Stimulated activated naive CD8-positive, alpha-beta T cell treated with anti-CD3 and anti-CD28 coated beads, Interleukin-15, Interleukin-2, amounts not matched to agents 100 ng/mL and 50 ng/mL, for 24 hours (primary cell): ENCODE measurements around the gene MRPL57.
A peak's percentile ranks its signal among the peaks of the same experiment; 100 is the strongest.
"Not testable (repeated sequence)": the region's sequence is repeated elsewhere in the genome, so short reads cannot be mapped to it uniquely, and the experiment has no call there.

Experiments
- H3K27ac Mint-ChIP-seq: one replicate; pipeline ENCODE4 v1.8.0; 2021; ENCODE audit warnings: mild to moderate bottlenecking, mixed read lengths
- H3K27me3 Mint-ChIP-seq: one replicate; pipeline ENCODE4 v1.8.0; 2021; ENCODE audit warnings: mixed read lengths
- H3K36me3 Mint-ChIP-seq: one replicate; pipeline ENCODE4 v1.8.0; 2021; ENCODE audit warnings: low read depth, mixed read lengths
- H3K4me1 Mint-ChIP-seq: one replicate; pipeline ENCODE4 v1.8.0; 2021; ENCODE audit warnings: low read depth, mixed read lengths
- H3K4me3 Mint-ChIP-seq: one replicate; pipeline ENCODE4 v1.8.0; 2021; ENCODE audit warnings: mild to moderate bottlenecking, mixed read lengths
- H3K9me3 Mint-ChIP-seq: one replicate; pipeline ENCODE4 v1.8.0; 2021; ENCODE audit warnings: mixed read lengths

Gene MRPL57

DNA sequence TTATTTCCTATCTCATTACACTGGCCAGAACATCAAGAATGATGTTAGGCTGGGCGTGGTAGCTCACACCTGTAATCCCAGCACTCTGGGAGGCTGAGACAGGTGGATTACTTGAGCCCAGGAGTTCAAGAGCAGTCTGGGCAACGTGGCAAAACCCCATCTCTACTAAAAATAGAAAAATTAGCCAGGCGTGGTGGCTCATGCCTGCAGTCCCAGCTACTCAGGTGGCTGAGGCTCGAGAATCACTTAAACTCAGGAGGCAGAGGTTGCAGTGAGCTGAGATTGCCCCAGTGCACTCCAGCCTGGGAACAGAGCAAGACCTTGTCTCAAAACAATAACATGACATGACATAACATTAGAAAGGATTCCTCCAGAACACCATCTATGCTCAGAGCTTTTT, 10.9 kb upstream of the MRPL57 start:
- H3K27ac Mint-ChIP-seq, H3K27me3 Mint-ChIP-seq, H3K4me3 Mint-ChIP-seq, H3K9me3 Mint-ChIP-seq, H3K4me1 Mint-ChIP-seq: not testable (repeated sequence)
- H3K36me3 Mint-ChIP-seq = peaks cover 40% of the 10 kb centered on the region

DNA sequence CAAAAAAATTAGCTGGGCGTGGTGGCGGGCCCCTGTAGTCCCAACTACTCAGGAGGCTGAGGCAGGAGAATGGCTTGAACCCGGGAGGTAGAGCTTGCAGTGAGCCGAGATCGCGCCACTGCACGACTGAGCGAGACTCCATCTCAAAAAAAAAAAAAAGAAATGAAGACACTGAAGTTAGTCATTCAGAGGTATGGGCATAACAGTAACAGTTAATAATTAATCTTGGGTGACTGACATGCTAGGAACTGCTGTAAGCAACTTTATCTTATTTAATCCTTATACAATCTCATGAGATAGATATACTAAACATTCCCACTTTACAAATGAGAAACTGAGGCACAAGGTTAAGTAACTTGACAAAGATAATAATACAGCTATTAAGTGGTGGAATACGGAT, 5.0 kb upstream of the MRPL57 start:
- Mint-ChIP-seq H3K27me3 (no peaks in the 10 kb centered on the region), H3K4me1 (peaks cover 6% of the 10 kb centered on the region), H3K36me3 (peaks cover 37% of the 10 kb centered on the region), H3K27ac (no peak overlapping the region), H3K4me3 (no peak overlapping the region), H3K9me3 (no peaks in the 10 kb centered on the region)

DNA sequence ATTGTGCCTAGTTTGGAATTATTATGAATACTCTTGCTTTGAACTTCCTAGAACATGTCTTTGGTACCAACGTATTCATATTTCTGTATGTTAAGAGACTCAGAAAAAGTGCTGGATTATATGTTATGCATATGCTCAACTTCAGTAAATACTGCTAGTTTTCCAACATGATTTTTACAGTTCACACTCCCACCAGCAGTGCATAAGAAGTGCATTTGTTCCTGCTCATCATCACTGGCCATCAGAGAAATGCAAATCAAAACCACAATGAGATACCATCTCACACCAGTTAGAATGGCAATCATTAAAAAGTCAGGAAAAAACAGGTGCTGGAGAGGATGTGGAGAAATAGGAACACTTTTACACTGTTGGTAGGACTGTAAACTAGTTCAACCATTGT, 2.7 kb upstream of the MRPL57 start:
- not testable (repeated sequence) for H3K4me3 Mint-ChIP-seq, H3K27me3 Mint-ChIP-seq, H3K27ac Mint-ChIP-seq, H3K9me3 Mint-ChIP-seq
- Mint-ChIP-seq H3K4me1 (peaks cover 22% of the 10 kb centered on the region), H3K36me3 (peaks cover 42% of the 10 kb centered on the region)

DNA sequence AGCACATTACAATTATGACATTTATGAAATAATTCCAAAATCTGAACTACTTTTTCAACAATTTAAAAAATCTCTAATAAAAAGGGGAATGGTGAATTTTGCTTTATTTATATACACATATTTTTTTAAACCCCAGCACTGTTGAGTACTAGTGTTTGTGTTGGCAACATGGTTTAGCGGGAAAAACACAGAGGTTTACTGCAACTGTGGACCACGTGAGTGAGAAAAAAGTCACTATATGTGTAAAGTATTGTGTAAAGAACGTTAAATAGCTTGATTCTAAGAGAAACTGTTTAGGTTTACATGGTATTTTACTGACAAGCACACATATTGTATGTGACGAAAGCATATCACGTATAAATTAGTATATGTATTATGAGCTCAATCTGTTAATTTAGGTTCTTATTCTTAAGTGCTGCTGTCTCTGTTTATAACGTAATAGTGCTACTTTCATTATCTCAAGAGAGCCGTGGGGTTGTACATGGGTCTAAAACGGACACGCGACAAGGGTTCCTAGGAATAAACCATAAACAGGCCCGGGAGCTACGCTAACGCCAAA, 723 bp upstream of the MRPL57 start:
- H3K27ac Mint-ChIP-seq = peak overlapping the region; percentile 98

DNA sequence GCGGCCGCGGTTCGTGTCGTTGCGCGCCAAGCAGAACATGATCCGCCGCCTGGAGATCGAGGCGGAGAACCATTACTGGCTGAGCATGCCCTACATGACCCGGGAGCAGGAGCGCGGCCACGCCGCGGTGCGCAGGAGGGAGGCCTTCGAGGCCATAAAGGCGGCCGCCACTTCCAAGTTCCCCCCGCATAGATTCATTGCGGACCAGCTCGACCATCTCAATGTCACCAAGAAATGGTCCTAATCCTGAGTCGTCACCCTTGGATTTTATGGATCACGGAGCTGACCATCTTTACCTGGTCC, 475 bp downstream of the MRPL57 start:
- Mint-ChIP-seq H3K27ac (peak overlapping the region; percentile 98), H3K9me3 (no peaks in the 10 kb centered on the region), H3K27me3 (no peaks in the 10 kb centered on the region), H3K36me3 (peaks cover 28% of the 10 kb centered on the region), H3K4me1 (peaks cover 25% of the 10 kb centered on the region), H3K4me3 (peak overlapping the region; percentile 98)

More for the DNA sequence above, 723 bp upstream of the MRPL57 start:
- Mint-ChIP-seq H3K9me3 (no peaks in the 10 kb centered on the region), H3K27me3 (no peaks in the 10 kb centered on the region), H3K36me3 (peaks cover 32% of the 10 kb centered on the region), H3K4me3 (peak overlapping the region; percentile 98), H3K4me1 (peaks cover 25% of the 10 kb centered on the region)

DNA sequence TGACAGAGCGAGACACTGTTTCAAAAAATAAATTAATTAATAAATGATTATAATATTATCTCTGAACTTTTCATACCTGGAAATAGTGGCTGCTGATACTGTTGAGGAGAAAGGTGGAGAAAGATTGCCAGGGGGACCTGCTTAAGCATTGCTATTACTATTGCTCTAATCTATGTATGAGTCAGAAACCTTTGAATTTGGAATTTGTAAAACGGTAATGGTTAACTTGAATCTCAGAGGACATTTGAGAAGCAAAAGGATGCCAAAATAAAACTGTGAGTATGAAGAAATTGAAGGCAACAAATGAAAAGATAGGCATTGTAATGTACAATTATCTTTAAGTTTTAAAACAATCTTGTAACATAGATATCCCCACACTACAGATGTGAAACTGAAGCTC, 5.2 kb downstream of the MRPL57 start:
- no peaks in the 10 kb centered on the region for H3K27me3 Mint-ChIP-seq
- H3K4me1 Mint-ChIP-seq = peaks cover 19% of the 10 kb centered on the region

DNA sequence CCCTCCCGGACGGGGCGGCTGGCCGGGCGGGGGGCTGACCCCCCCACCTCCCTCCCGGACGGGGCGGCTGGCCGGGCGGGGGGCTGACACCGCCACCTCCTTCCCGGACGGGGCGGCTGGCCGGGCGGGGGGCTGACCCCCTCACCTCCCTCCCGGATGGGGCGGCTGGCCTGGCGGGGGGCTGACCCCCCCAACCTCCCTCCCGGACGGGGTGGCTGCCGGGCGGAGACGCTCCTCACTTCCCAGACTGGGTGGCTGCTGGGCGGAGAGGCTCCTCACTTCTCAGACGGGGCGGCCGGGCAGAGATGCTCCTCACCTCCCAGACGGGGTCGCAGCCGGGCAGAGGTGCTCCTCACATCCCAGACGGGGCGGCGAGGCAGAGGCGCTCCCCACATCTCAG, 10.0 kb downstream of the MRPL57 start:
- not testable (repeated sequence) for H3K36me3 Mint-ChIP-seq, H3K4me3 Mint-ChIP-seq, H3K27ac Mint-ChIP-seq, H3K4me1 Mint-ChIP-seq, H3K27me3 Mint-ChIP-seq, H3K9me3 Mint-ChIP-seq

More for the DNA sequence above, 5.2 kb downstream of the MRPL57 start:
- H3K9me3 Mint-ChIP-seq = no peaks in the 10 kb centered on the region
- H3K36me3 Mint-ChIP-seq = peaks cover 15% of the 10 kb centered on the region
- H3K4me3 Mint-ChIP-seq = no peak overlapping the region
- H3K27ac Mint-ChIP-seq = no peak overlapping the region

DNA sequence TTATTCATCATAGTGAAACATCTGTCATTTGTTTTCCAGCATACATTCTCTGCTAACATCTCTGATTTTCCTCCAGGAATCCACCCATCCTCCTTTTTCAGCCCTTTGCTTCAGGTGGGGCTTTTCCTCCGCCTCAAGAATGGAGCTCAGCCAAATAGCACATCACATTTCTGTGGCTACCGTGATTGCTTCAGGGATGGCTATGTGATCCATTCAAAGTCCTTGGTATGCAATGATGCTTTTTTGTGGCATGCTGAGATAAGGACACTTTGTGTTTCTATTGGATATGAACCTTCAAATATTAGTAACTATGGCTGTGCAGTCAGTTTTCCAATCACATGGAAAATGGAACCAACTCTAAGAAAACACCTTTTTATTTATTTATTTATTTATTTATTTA, 18.3 kb downstream of the MRPL57 start:
- H3K27ac Mint-ChIP-seq, H3K9me3 Mint-ChIP-seq: not testable (repeated sequence)

DNA sequence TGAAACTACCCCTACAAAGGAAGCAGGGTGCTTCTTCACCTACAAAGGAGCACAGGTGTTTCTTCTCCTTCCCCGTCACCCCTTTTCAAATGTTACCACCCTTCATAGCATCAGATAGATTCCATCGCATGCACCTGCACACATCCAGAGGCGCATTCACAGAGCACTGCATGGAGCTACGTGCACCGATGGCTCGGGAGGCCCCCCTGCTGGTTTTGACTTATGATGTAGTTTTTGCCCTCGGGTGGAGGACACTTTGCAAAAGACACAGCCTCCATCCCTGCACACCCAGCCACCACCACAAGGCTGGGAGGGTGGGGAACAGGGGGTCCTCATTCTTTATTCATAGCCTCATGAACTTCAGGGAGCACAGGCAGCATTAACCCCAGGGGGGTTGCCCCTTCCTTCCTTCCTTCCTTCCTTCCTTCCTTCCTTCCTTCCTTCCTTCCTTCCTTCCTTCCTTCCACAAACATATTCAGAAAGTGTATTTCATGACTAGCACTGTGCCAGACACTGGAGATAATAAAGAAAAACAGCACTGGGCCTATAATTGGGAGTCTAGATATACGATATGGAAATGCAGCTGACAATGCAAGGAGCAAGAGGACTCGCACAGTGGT, 21.3 kb downstream of the MRPL57 start:
- H3K9me3 Mint-ChIP-seq = peaks cover 11% of the 10 kb centered on the region
- not testable (repeated sequence) for H3K4me1 Mint-ChIP-seq, H3K4me3 Mint-ChIP-seq, H3K27me3 Mint-ChIP-seq, H3K27ac Mint-ChIP-seq, H3K36me3 Mint-ChIP-seq

More for the DNA sequence above, 18.3 kb downstream of the MRPL57 start:
- H3K27me3 Mint-ChIP-seq, H3K4me1 Mint-ChIP-seq, H3K4me3 Mint-ChIP-seq, H3K36me3 Mint-ChIP-seq: not testable (repeated sequence)

DNA sequence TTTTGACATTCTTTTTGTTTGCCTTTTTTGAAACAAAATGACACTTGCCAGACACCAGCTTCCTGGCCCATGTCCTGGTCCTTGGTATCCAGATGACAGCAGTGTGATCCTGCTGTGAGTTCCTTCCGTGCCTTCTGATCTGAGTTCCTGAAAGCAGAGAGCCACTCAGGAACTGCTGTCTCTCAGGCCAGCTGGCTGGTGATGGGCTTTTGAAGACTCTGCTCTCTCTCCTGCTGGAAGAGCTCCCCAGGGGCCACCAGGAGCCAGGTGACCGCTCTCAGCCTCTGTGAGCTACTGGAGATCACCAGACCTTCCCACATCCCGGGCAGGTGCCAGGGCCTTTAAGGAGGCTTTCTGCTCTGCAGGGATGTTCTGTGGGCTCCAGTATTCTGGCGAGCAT, 21.9 kb downstream of the MRPL57 start:
- H3K4me1 Mint-ChIP-seq, H3K4me3 Mint-ChIP-seq, H3K36me3 Mint-ChIP-seq, H3K27me3 Mint-ChIP-seq, H3K27ac Mint-ChIP-seq: not testable (repeated sequence)
- H3K9me3 Mint-ChIP-seq = peaks cover 11% of the 10 kb centered on the region

DNA sequence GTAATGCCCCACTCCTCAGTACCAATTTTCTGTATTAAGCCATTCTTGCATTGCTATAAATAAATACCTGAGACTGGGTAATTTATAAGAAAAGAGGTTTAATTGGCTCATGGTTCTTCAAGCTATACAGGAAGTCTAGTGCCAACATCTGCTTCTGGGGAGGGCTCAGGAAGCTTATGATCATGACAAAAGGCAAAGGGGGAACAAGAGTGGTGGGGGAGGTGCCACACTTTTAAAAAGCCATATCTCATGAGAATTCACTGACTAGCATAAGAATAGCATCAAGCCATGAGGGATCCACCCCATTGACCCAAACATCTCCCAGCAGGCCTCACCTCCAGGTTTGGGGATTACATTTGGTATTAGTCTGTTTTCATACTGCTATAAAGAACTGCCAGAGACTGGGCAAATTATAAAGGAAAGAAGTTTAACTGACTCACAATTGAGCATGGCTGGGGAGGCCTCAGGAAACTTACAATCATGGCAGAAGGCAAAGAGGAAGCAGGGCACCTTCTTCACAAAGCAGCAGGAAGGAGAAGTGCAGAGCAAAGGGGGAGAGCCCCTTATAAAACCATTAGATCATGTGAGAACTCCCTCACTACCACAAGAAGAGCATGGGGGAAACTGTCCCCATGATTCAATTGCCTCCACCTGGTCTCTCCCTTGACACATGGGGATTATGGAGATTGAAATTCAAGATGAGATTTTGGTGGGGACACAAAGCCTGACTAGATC, 25.2 kb downstream of the MRPL57 start:
- H3K9me3 Mint-ChIP-seq = peaks cover 11% of the 10 kb centered on the region
- not testable (repeated sequence) for H3K27ac Mint-ChIP-seq, H3K4me1 Mint-ChIP-seq, H3K27me3 Mint-ChIP-seq, H3K4me3 Mint-ChIP-seq, H3K36me3 Mint-ChIP-seq

DNA sequence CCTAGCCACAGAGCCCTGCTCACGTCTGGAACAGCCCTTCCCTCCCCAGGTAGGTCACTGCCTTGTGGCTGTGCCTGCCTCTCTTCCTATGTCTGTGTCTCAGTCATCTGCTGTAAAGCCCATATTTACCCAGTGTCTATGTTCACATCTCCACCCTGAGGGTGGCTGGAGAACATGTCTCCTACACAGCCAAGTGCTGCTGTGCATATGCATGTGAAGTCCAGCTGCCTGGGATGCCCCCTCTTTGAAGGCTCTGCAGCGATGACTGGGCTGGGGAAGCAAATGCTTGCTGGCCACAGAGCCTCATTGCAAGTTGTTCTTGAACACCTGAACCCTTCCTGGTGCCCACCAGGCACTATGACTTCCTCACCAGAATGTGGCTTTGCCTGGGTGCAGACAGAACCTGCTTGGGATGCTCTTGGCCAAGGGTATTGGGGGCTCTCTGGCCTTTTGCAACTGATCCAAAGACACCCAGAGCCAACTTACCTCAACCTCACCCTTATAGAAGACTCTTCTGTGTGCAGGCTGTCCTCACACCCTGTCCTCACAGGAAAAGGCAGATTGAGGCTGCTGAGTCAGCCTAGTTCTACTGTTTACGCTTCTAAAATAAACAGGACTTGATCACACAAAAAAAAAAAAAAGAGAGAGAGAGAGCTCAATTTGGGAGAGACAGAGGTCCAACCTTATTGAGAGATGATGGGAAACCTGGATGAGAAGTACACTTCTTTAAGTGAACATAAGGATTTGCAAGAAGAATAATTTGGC, 26.5 kb downstream of the MRPL57 start:
- Mint-ChIP-seq H3K9me3 (peaks cover 11% of the 10 kb centered on the region), H3K4me3 (no peak overlapping the region), H3K27ac (no peak overlapping the region)

DNA sequence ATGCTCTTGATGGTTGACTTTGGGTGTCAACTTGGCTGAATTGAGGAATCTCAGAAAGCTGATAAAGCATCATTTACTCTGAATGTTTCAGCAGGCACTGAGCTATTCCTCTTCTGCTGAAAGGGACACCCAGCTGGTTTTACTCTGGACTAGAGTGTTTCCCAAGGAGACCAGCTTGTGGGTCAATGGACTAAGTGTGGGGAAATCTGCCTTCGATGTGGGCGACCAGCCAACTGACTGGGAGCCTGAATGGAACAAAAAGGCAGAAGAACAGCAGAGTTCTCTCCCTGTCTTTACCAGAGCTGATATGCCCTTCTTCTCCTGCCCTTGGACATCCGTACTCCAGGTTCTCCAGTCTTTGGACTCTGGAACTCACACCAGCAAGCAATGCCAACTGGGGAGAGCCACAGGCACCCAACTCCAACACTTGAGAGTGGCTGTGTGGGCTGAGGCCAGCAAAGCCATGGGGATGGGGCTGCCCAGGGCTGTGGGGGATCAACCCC, 32.2 kb downstream of the MRPL57 start:
- peaks cover 5% of the 10 kb centered on the region for H3K36me3 Mint-ChIP-seq
- H3K27ac Mint-ChIP-seq = no peak overlapping the region
- peaks cover 14% of the 10 kb centered on the region for H3K9me3 Mint-ChIP-seq
- no peaks in the 10 kb centered on the region for H3K4me1 Mint-ChIP-seq
- peaks cover 19% of the 10 kb centered on the region for H3K27me3 Mint-ChIP-seq
- no peak overlapping the region for H3K4me3 Mint-ChIP-seq

More for the DNA sequence above, 26.5 kb downstream of the MRPL57 start:
- Mint-ChIP-seq H3K27me3 (peaks cover 3% of the 10 kb centered on the region), H3K4me1 (no peaks in the 10 kb centered on the region), H3K36me3 (no peaks in the 10 kb centered on the region)

DNA sequence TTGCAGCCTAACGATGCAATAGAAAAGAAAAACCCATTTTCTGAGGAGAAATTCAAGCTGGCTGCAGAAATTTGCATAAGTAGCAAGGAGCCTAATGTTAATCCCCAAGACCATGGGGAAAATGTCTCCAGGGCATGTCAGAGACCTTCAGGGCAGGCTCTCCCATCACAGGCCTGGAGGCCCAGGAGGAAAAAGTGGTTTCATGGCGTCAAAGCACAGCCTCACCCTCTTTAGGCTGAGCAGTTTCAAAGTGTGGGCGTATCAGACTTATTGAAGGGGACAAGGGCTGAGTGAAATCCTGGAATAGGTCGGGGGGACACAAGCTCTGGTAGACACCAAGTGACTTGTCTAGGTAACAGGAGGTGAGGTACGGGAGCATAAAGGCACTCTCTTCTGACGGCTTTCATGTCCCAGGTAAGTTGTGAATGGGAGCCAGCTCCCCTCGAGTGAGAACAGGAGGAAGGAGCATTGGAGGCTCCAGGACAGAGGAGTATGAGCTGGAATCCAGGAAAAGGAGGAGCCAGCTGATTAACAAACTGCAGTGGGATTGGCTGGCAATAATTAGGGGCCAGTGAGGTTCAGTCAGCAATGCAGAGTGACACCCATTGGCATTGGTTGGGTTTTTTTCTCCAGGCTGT, 35.8 kb downstream of the MRPL57 start:
- H3K9me3 Mint-ChIP-seq = peaks cover 14% of the 10 kb centered on the region
- no peak overlapping the region for H3K4me3 Mint-ChIP-seq
- peaks cover 5% of the 10 kb centered on the region for H3K36me3 Mint-ChIP-seq
- H3K4me1 Mint-ChIP-seq = no peaks in the 10 kb centered on the region
- H3K27me3 Mint-ChIP-seq = peaks cover 24% of the 10 kb centered on the region
- no peak overlapping the region for H3K27ac Mint-ChIP-seq

DNA sequence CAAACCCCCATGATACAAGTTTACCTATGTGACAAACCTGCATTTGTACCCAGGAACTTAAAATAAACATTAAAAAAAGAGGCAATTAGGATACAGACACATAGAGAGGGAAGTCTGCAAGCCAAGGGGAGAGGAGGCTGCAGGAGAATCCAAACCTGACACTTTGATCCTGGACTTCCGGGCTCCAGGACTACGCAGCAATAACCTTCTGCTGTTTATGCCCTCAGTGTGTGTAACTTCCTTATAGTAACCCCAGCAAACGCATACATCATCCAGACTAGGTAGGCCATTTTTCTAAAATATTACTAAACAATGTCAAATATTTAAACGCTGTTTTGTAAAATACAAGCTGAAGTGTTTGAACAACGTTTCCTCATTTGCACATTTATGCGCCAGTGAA, 39.0 kb downstream of the MRPL57 start:
- H3K27me3 Mint-ChIP-seq = peaks cover 24% of the 10 kb centered on the region
- H3K27ac Mint-ChIP-seq, H3K4me3 Mint-ChIP-seq, H3K36me3 Mint-ChIP-seq: not testable (repeated sequence)
- peaks cover 18% of the 10 kb centered on the region for H3K4me1 Mint-ChIP-seq
- H3K9me3 Mint-ChIP-seq = peaks cover 14% of the 10 kb centered on the region
